ENCODE measurements around the gene CACNA2D4. TPM values are rescaled to one million over a fixed set of nuclear protein-coding genes. Genes with fewer than 3 reads are reported as not detected.

The CACNA2D4 gene
- polyA plus RNA-seq, 1 experiment = 0.22 TPM

- POLR2A ChIA-PET = no interaction called here
- Histone ChIP-seq H3K27ac (ENCODE audit: low read depth, low read length) (no peak overlapping the region), H3K9me3 (ENCODE audit: control insufficient read depth, insufficient read depth, low read length) (no peaks in the 10 kb centered on the region; the same call in 1 of the 2 replicates), H3K4me3 (ENCODE audit: low read depth, low read length) (no peak overlapping the region), H3K27me3 (ENCODE audit: control insufficient read depth, insufficient read depth, low read length) (peaks cover 38% of the 10 kb centered on the region)
- no peak for TF ChIP-seq CTCF (IDR thresholded peaks at IDR 0.05; ENCODE audit: low read depth, low read length)
- no peak for DNase-seq (ENCODE audit: low read depth, low spot score)
- CTCF ChIA-PET = no interaction called here
These were observed 82.1 kb downstream of the CACNA2D4 start for GRCh38 chr12:1836241-1836803.

GRCh38 chr12:1835211-1836131 is 83.0 kb downstream of the CACNA2D4 start:
- ChIA-PET POLR2A (no interaction called here), CTCF (no interaction called here)
- no peak for DNase-seq (ENCODE audit: low read depth, low spot score)
- H3K27me3 ChIP-seq (ENCODE audit: control insufficient read depth, insufficient read depth, low read length) = peaks cover 36% of the 10 kb centered on the region
- TF ChIP-seq CTCF (IDR thresholded peaks at IDR 0.05; ENCODE audit: low read depth, low read length) = no peak
- H3K9me3 ChIP-seq (ENCODE audit: control insufficient read depth, insufficient read depth, low read length) = no peaks in the 10 kb centered on the region; the same call in 1 of the 2 replicates
- H3K27ac ChIP-seq (ENCODE audit: low read depth, low read length) = no peak overlapping the region
- H3K4me3 ChIP-seq (ENCODE audit: low read depth, low read length) = no peak overlapping the region

GRCh38 chr12:1834186-1834925 is 84.1 kb downstream of the CACNA2D4 start:
- TF ChIP-seq CTCF (IDR thresholded peaks at IDR 0.05; ENCODE audit: low read depth, low read length) = no peak
- CTCF ChIA-PET = no interaction called here
- no peaks in the 10 kb centered on the region; the same call in 1 of the 2 replicates for H3K9me3 ChIP-seq (ENCODE audit: control insufficient read depth, insufficient read depth, low read length)
- no peak for DNase-seq (ENCODE audit: low read depth, low spot score)
- H3K27me3 ChIP-seq (ENCODE audit: control insufficient read depth, insufficient read depth, low read length) = peaks cover 34% of the 10 kb centered on the region
- H3K27ac ChIP-seq (ENCODE audit: low read depth, low read length) = no peak overlapping the region
- H3K4me3 ChIP-seq (ENCODE audit: low read depth, low read length) = no peak overlapping the region
- POLR2A ChIA-PET = no interaction called here

- no peak overlapping the region for H3K4me3 ChIP-seq (ENCODE audit: low read depth, low read length)
- no peak for DNase-seq (ENCODE audit: low read depth, low spot score)
- POLR2A ChIA-PET = no interaction called here
- peaks cover 38% of the 10 kb centered on the region for H3K27me3 ChIP-seq (ENCODE audit: control insufficient read depth, insufficient read depth, low read length)
- no peak for TF ChIP-seq CTCF (IDR thresholded peaks at IDR 0.05; ENCODE audit: low read depth, low read length)
- H3K27ac ChIP-seq (ENCODE audit: low read depth, low read length) = no peak overlapping the region
- H3K9me3 ChIP-seq (ENCODE audit: control insufficient read depth, insufficient read depth, low read length) = no peaks in the 10 kb centered on the region; the same call in 1 of the 2 replicates
- CTCF ChIA-PET = no interaction called here
These were observed 84.8 kb downstream of the CACNA2D4 start for GRCh38 chr12:1833596-1834028.

All from AG04450 (cell line).